Astrocyte of the cerebellum (primary cell): Measurements from ENCODE around the gene VAX1.

Experiments
- DNase-seq: peaks from one replicate; pipeline ENCODE4 v3.0.0-alpha.2; 2011; ENCODE audit warnings: low read depth
- H3K4me3 ChIP-seq: 2 replicates; pipeline ENCODE4 v1.5.1; 2011; ENCODE audit warnings: mild to moderate bottlenecking, low read depth, low read length, moderate library complexity
- CTCF ChIP-seq: IDR thresholded peaks from 2 replicates; pipeline ENCODE4 v1.5.1; 2012; ENCODE audit warnings: low read length, low read depth, moderate library complexity, mild to moderate bottlenecking; ENCODE audit errors: missing control alignments
- in situ Hi-C: cut with HindIII; loops from 2 replicates; pipeline ENCODE4 v1.10.0; 2017; ENCODE audit warnings: low sequenced_read_pairs

The VAX1 gene

GRCh38 chr10:117159390-117159789 lies 21.3 kb upstream of the VAX1 start:
- in situ Hi-C loops = no loop called here
- no peak for TF ChIP-seq CTCF
- no peak overlapping the region for H3K4me3 ChIP-seq
- no peak for DNase-seq

DNA sequence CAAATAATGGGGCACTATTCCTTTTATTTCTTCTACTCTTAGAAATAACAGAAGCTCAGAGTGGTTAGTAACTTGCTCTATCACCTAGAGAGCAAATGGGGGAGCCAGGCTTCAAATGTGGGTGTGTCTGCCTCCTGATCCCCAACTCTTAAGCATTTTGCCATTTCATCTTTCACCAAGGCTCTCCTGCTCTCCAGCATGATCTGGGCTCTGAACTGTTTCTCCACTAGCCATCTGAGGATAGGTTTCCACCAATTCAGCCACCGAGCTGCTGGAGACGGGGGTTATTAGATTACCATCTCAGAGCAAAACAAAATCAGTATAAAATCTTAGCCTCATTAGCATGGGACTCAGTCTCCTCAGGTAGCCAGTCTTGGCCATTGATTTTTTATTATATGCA lies 20.2 kb upstream of the VAX1 start:
- no peak overlapping the region for H3K4me3 ChIP-seq
- in situ Hi-C loops = no loop called here
- DNase-seq = no peak
- no peak for TF ChIP-seq CTCF

GRCh38 chr10:117152668-117153067 lies 14.6 kb upstream of the VAX1 start:
- TF ChIP-seq CTCF = no peak
- no peak overlapping the region for H3K4me3 ChIP-seq
- no peak for DNase-seq
- in situ Hi-C loops = no loop called here

- in situ Hi-C loops = no loop called here
- DNase-seq = no peak
- no peak overlapping the region for H3K4me3 ChIP-seq
- TF ChIP-seq CTCF = no peak
Measured at GRCh38 chr10:117148284-117148683, 10.2 kb upstream of the VAX1 start.

- no peak for DNase-seq
- no peak for TF ChIP-seq CTCF
- H3K4me3 ChIP-seq = no peak overlapping the region
- in situ Hi-C loops = no loop called here
Measured at GRCh38 chr10:117145019-117145418, 6.9 kb upstream of the VAX1 start.

DNA sequence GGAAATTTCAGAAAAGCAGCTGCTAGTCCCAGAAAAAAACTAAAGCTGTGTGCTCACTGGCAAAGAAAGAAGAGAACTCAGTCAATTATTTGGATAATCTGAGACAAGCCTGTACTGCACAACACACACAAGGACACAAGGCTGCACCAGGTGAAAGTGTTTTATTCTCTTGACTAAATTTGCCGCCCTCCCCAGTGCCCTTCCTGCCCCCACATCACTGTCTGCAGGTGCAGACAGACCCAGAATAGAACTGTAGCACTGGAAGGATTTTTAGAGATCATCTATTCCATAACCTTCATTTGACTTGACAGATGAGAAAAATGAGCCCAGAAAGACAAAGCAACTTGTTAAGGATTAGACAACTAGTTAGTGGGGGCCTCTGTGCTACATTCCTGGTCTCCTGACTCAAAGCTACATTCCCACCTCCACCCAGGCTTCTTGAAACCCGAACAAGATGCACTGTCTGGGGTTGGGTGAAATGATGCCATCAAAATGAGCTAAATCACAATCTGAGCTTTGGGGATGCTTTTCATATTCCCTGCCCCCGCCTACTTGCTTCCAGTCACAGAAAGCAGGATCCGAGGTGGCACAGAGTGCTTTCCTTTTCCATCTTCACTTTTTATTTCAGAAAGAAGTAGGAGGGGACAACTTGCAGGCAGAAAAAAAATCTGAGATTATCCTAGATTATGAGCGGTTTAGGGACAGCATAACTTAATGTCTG lies 5.2 kb upstream of the VAX1 start:
- in situ Hi-C loops = no loop called here
- no peak overlapping the region for H3K4me3 ChIP-seq
- no peak for TF ChIP-seq CTCF
- no peak for DNase-seq
